HepG2 (cell line): ENCODE measurements around the gene INO80B. TPM values are rescaled to one million over a fixed set of nuclear protein-coding genes. Genes with fewer than 3 reads are reported as not detected.
A peak's percentile ranks its signal among the peaks of the same experiment; 100 is the strongest.

Source experiments
- ATF7 ChIP-seq, 2 experiments: fragments of 450-650 bp in 1 of 2; sonication (generic) in 1 of 2; formaldehyde crosslinking in 1 of 2; IDR thresholded peaks; 2 replicates each; pipeline versions ENCODE4 v1.4.0 to v1.6.1; 2016 to 2020; ENCODE audit warnings: antibody characterized with exemption in 1 of 2, mild to moderate bottlenecking in 1 of 2, missing genetic modification reagents in 1 of 2
- CREB3 ChIP-seq: sonication (generic); formaldehyde crosslinking; IDR thresholded peaks from 2 replicates; pipeline ENCODE4 v1.5.0; 2020; ENCODE audit warnings: missing genetic modification reagents
- DMAP1 ChIP-seq: IDR thresholded peaks from 2 replicates; pipeline ENCODE4 v1.6.1; 2016
- EZH2 ChIP-seq: conservative IDR thresholded peaks from 2 replicates; pipeline ENCODE4 v1.6.1; 2012; ENCODE audit warnings: mild to moderate bottlenecking, low read depth, low read length, moderate library complexity
- KLF11 ChIP-seq: IDR thresholded peaks from 2 replicates; pipeline ENCODE4 v1.6.1; 2016; ENCODE audit warnings: missing compliant biosample characterization
- KLF15 ChIP-seq: sonication (generic); formaldehyde crosslinking; IDR thresholded peaks from 2 replicates; pipeline ENCODE4 v1.8.1; 2023; ENCODE audit warnings: borderline replicate concordance, mild to moderate bottlenecking, inconsistent platforms, missing genetic modification reagents, mixed read lengths
- NR0B2 ChIP-seq: sonication (generic); formaldehyde crosslinking; IDR thresholded peaks from 2 replicates; pipeline ENCODE4 v1.4.0; 2020; ENCODE audit warnings: mild to moderate bottlenecking, missing genetic modification reagents
- PAWR ChIP-seq: sonication (generic); formaldehyde crosslinking; IDR thresholded peaks from 2 replicates; pipeline ENCODE4 v1.4.0; 2020; ENCODE audit warnings: missing genetic modification reagents, mild to moderate bottlenecking, borderline replicate concordance
- POLR2AphosphoS2 ChIP-seq: IDR thresholded peaks from 2 replicates; pipeline ENCODE4 v1.6.1; 2011; ENCODE audit warnings: low read depth, low read length, improper control_type of control experiment
- THAP11 ChIP-seq: IDR thresholded peaks from 2 replicates; pipeline ENCODE4 v1.6.1; 2016; ENCODE audit warnings: missing biosample characterization, missing genetic modification reagents
- ZNF207 ChIP-seq: fragments of 450-650 bp; IDR thresholded peaks from 2 replicates; pipeline ENCODE4 v1.6.1; 2016; ENCODE audit warnings: antibody characterized with exemption, borderline replicate concordance
- ZNF224 ChIP-seq: sonication (generic); formaldehyde crosslinking; IDR thresholded peaks from 2 replicates; pipeline ENCODE4 v1.5.0; 2020; ENCODE audit warnings: mild to moderate bottlenecking, missing genetic modification reagents
- ZNF230 ChIP-seq: sonication (generic); formaldehyde crosslinking; IDR thresholded peaks from 2 replicates; pipeline ENCODE4 v1.4.0; 2020; ENCODE audit warnings: mild to moderate bottlenecking, missing genetic modification reagents
- ZNF263 ChIP-seq: sonication (generic); formaldehyde crosslinking; IDR thresholded peaks from 2 replicates; pipeline ENCODE4 v1.4.0; 2020; ENCODE audit warnings: missing genetic modification reagents
- ZNF354B ChIP-seq: sonication (generic); formaldehyde crosslinking; IDR thresholded peaks from 2 replicates; pipeline ENCODE4 v1.8.0; 2022; ENCODE audit warnings: mild to moderate bottlenecking, missing genetic modification reagents
- ZNF577 ChIP-seq: sonication (generic); formaldehyde crosslinking; IDR thresholded peaks from 2 replicates; pipeline ENCODE4 v1.4.0; 2020; ENCODE audit warnings: mild to moderate bottlenecking, low read depth, missing genetic modification reagents, borderline replicate concordance
- ZNF597 ChIP-seq: sonication (generic); formaldehyde crosslinking; IDR thresholded peaks from 2 replicates; pipeline ENCODE4 v1.5.0; 2020; ENCODE audit warnings: missing genetic modification reagents
- ZNF609 ChIP-seq: sonication (generic); formaldehyde crosslinking; IDR thresholded peaks from 2 replicates; pipeline ENCODE4 v1.4.0; 2020; ENCODE audit warnings: mild to moderate bottlenecking, missing genetic modification reagents, borderline replicate concordance
- ZXDC ChIP-seq: sonication (generic); formaldehyde crosslinking; IDR thresholded peaks from 2 replicates; pipeline ENCODE4 v1.5.0; 2020; ENCODE audit warnings: mild to moderate bottlenecking, missing genetic modification reagents
- polyA plus RNA-seq, 8 experiments: library from polyadenylated mRNA; depleted of rRNA in 3 of 8; stranded (reverse) in 7 of 8; unstranded in 1 of 8; fragments of >200 nt; fragmentation: Illumina TruSeq in 4 of 8; extraction: Trizol in 4 of 8; gene quantifications; 2 replicates each; pipeline versions ENCODE4 v1.2.1 to v1.2.3, GENCODE V29; 2011 to 2016; ENCODE audit warnings: low read depth in 4 of 8, missing spikeins in 1 of 8, mixed read lengths in 1 of 8; ENCODE audit not compliant: insufficient read depth in 1 of 8
- total RNA-seq, 5 experiments: library from RNA; depleted of rRNA; stranded (reverse); fragments of >200 nt; fragmentation: Illumina TruSeq; extraction: Trizol; gene quantifications; 2 replicates each; pipeline ENCODE4 v1.2.3, GENCODE V29; 2016; ENCODE audit warnings: low read depth in 1 of 5

INO80B gene
- total and polyA plus RNA-seq, 2 of the 13 experiments (the other 11 are each of a cell fraction or from before 2014, with no cell fraction given): 6.2 to 14.5 TPM

GRCh38 chr2:74496997-74497776 lies 42.3 kb downstream of the INO80B start (continued):
- TF ChIP-seq ZXDC (CRISPR knock-in tag) (0 out of 2 replicates have a peak, but pooled peaks have one; percentile 46), CREB3 (no peak), EZH2 (no peak), ZNF597 (no peak), POLR2AphosphoS2 (no peak), ZNF609 (CRISPR knock-in tag) (peak; percentile 71; the same call in 1 of the 2 replicates), KLF15 (CRISPR knock-in tag) (0 out of 2 replicates have a peak, but pooled peaks have one; percentile 38), PAWR (CRISPR knock-in tag) (0 out of 2 replicates have a peak, but pooled peaks have one; percentile 64), ZNF354B (no peak), ZNF224 (CRISPR knock-in tag) (no peak; the same call in 1 of the 2 replicates), ATF7 (IDR thresholded peaks at IDR 0.05) (no peak), ATF7 (CRISPR knock-in tag; IDR thresholded peaks at IDR 0.05) (no peak), ZNF577 (CRISPR knock-in tag) (0 out of 2 replicates have a peak, but pooled peaks have one; percentile 13), ZNF263 (CRISPR knock-in tag) (peak; percentile 33), DMAP1 (no peak; the same call in 1 of the 2 replicates), THAP11 (peak; percentile 25; the same call in 1 of the 2 replicates), ZNF207 (no peak), ZNF230 (CRISPR knock-in tag) (no peak), NR0B2 (CRISPR knock-in tag) (no peak), KLF11 (CRISPR knock-in tag) (0 out of 2 replicates have a peak, but pooled peaks have one; percentile 12)
